B cell (primary cell): Measurements from ENCODE around the gene DNAJB5.

Experiments
- CTCF ChIP-seq: fragments of 200-600 bp; IDR thresholded peaks from one replicate; pipeline ENCODE4 v1.8.0; 2022; ENCODE audit warnings: antibody characterized with exemption, mild to moderate bottlenecking
- EZH2 ChIP-seq: IDR thresholded peaks from 2 replicates; pipeline ENCODE4 v1.6.1; 2012; ENCODE audit warnings: borderline replicate concordance, low read depth, mild to moderate bottlenecking, moderate library complexity, low read length; ENCODE audit not compliant: insufficient read depth, poor library complexity, severe bottlenecking

GRCh38 chr9:34993502-34994259, 4.1 kb downstream of the DNAJB5 start:
- TF ChIP-seq CTCF (no peak), EZH2 (no peak)
